ENCODE results near the gene PPP2R2B. TPM values are rescaled to one million over a fixed set of nuclear protein-coding genes. Genes with fewer than 3 reads are reported as not detected.
"Not testable (repeated sequence)": the region's sequence is repeated elsewhere in the genome, so short reads cannot be mapped to it uniquely, and the experiment has no call there.

PPP2R2B gene
- total and polyA plus RNA-seq, 4 donors, result 2.0 to 27.3 (median 12.0) TPM

DNA sequence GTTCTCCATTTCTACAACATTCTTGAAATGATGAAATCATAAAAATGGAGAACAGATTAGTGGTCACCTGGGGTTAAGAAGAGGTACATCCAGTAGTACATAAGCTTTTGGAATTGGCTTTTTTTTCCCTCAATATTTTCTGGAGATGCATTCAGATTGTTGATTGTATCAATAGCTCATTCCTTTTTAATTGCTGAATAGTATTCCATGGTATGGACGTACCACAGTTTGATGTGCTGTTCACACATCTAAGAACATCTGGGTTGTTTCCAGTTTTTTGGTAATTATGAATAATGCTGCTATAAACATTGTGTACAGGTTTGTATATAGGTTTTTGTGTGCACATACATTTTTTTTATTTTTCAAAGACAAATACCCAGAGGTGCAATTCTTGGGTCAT, 130.0 kb downstream of the PPP2R2B start:
- DNase-seq (no peak), ATAC-seq (ENCODE audit: low FRiP score) (no peak)
- H3K9me3 ChIP-seq (ENCODE audit: control insufficient read depth, low read length), result no peaks in the 10 kb centered on the region
- intact Hi-C loops (cut with DNase I), result no loop called here
- no peak overlapping the region for H3K4me3 ChIP-seq (ENCODE audit: low read length in 2 of 2)
- H3K36me3 ChIP-seq (ENCODE audit: control insufficient read depth in 1 of 2, insufficient read depth in 2 of 2, low read length in 1 of 2), result no peaks in the 10 kb centered on the region
- no peaks in the 10 kb centered on the region for H3K27me3 ChIP-seq (ENCODE audit: control insufficient read depth in 1 of 2, insufficient read depth in 2 of 2, low read length in 1 of 2)
- no peak overlapping the region for H3K27ac ChIP-seq (ENCODE audit: low read depth in 1 of 2, low read length in 2 of 2)
- WGBS, 2 donors, result 83 to 92% methylated on average over 1 of the region's 1 CpG
- peaks cover 0 to 2% of the 10 kb centered on the region in 2 donors for H3K4me1 ChIP-seq (ENCODE audit: control insufficient read depth in 1 of 2, insufficient read depth in 2 of 2, low read length in 2 of 2)

DNA sequence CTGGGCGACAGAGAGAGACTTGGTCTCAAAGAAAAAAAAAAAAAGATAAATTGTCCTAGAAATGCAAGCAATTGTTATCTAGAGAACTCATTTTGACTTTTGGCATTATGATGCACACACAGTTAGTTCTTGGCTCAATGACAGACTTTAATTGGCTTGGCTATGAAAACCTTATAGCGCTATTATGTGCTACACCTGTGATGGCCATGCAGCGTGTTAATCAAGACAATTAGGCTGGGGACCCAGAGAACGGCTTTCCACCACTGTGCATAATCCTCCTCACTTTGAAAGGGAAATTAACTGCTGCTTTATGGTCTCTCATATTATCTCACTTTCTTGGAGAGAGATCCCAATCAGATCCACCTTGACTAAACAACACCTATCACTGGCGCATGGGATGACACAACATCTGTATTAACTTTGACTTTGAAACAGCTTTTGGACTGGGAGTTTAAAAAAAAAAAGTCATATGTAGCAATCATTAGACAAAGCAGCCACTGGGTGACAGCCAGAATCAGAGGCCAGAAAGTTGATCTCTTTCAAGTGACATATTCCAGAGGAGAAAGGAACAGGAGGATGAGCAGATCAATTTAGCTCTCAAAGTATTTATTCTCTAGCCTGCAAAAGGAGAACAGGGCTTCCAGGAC, 132.5 kb downstream of the PPP2R2B start:
- WGBS, 2 donors, result 70 to 75% methylated on average over 5 of the region's 5 CpGs
- no peaks in the 10 kb centered on the region for H3K27me3 ChIP-seq (ENCODE audit: control insufficient read depth in 1 of 2, insufficient read depth in 2 of 2, low read length in 1 of 2)
- H3K36me3 ChIP-seq (ENCODE audit: control insufficient read depth in 1 of 2, insufficient read depth in 2 of 2, low read length in 1 of 2), result no peaks in the 10 kb centered on the region
- peaks cover 0 to 2% of the 10 kb centered on the region in 2 donors for H3K4me1 ChIP-seq (ENCODE audit: control insufficient read depth in 1 of 2, insufficient read depth in 2 of 2, low read length in 2 of 2)
- ATAC-seq (ENCODE audit: low FRiP score) (no peak), DNase-seq (no peak)
- no peak overlapping the region for H3K4me3 ChIP-seq (ENCODE audit: low read length in 2 of 2)
- H3K27ac ChIP-seq (ENCODE audit: low read depth in 1 of 2, low read length in 2 of 2), result no peak overlapping the region
- no peaks in the 10 kb centered on the region for H3K9me3 ChIP-seq (ENCODE audit: control insufficient read depth, low read length)
- intact Hi-C loops (cut with DNase I), result no loop called here

DNA sequence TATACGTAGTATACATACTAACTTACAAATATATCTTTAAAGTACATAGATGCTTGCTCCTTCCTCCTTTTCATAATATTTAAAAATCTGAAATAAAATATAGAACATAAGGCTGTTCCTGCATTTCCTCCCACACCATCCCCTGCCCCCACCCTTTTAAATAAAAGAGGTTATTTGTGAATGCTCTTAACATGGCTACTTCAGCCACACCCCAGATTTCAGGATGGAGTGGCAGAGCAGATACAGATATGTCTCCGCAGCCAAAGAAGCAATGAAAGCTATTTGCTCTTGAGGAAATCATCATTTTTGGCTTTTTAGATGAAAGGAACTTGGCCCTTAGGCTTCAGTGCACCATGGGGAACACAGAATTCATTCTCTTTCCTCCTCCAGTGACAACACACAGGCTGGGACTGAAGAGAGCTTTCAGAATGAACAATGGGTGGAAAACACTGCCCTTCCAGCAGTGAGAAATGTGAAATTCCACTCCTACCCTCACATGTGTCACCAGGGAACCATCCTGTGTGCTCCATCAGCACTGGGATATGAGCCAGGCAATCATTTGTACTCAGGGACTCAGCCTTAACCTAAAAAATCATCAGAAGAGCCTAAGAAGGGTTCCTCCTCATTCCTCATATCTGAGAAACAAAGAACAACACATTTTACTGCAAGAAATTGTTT, 134.3 kb downstream of the PPP2R2B start:
- H3K27ac ChIP-seq (ENCODE audit: low read depth in 1 of 2, low read length in 2 of 2), result no peak overlapping the region
- DNase-seq (no peak), ATAC-seq (ENCODE audit: low FRiP score) (no peak)
- no peaks in the 10 kb centered on the region for H3K36me3 ChIP-seq (ENCODE audit: control insufficient read depth in 1 of 2, insufficient read depth in 2 of 2, low read length in 1 of 2)
- peaks cover 0 to 2% of the 10 kb centered on the region in 2 donors for H3K4me1 ChIP-seq (ENCODE audit: control insufficient read depth in 1 of 2, insufficient read depth in 2 of 2, low read length in 2 of 2)
- WGBS, 2 donors, result 69 to 79% methylated on average over 2 of the region's 2 CpGs
- intact Hi-C loops (cut with DNase I), result no loop called here
- H3K9me3 ChIP-seq (ENCODE audit: control insufficient read depth, low read length), result no peaks in the 10 kb centered on the region
- H3K27me3 ChIP-seq (ENCODE audit: control insufficient read depth in 1 of 2, insufficient read depth in 2 of 2, low read length in 1 of 2), result no peaks in the 10 kb centered on the region
- H3K4me3 ChIP-seq (ENCODE audit: low read length in 2 of 2), result no peak overlapping the region

DNA sequence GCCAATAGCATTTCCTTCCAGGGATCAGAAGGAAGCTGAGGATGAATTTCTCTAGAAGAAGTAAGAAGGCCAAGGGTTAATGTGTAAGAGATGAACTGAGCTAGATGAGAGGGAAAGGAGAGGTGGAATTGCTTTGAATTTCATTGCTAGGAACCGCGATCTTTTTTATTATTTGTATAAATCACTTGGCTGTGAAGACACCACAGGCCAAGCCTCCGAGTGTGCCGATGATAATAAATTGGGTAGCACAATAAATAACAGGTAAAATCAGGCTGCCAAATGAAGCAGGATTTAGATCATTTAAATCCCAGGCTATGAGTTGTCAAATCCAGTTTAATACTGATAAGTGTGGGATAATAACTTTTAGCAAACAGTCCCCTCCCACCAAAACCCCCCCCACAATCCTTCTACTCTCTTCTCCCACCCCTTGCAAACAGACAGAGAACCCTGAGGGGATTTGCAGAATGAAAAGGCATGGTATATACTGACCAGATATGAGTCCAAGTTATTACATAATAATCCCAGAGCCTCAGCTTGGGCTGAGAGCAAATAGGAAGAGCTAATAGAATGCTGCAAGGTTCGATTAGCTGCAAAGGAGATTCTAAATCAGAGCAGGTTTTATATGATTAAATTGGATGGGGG, 143.5 kb downstream of the PPP2R2B start:
- intact Hi-C loops (cut with DNase I), result loop anchor here in 1 of 2 donors (10.0 kb wide), 1 partner anchor 130 kb away; no protein-coding TSS in a partner anchor
- H3K9me3 ChIP-seq (ENCODE audit: control insufficient read depth, low read length), result no peaks in the 10 kb centered on the region
- WGBS, 2 donors, result 84 to 87% methylated on average over 5 of the region's 5 CpGs
- H3K27me3 ChIP-seq (ENCODE audit: control insufficient read depth in 1 of 2, insufficient read depth in 2 of 2, low read length in 1 of 2), result no peaks in the 10 kb centered on the region
- no peak overlapping the region for H3K4me3 ChIP-seq (ENCODE audit: low read length in 2 of 2)
- H3K27ac ChIP-seq (ENCODE audit: low read depth in 1 of 2, low read length in 2 of 2), result no peak overlapping the region
- H3K4me1 ChIP-seq (ENCODE audit: control insufficient read depth in 1 of 2, insufficient read depth in 2 of 2, low read length in 2 of 2), result peaks cover 0 to 5% of the 10 kb centered on the region in 2 donors
- DNase-seq (no peak), ATAC-seq (ENCODE audit: low FRiP score) (no peak)
- H3K36me3 ChIP-seq (ENCODE audit: control insufficient read depth in 1 of 2, insufficient read depth in 2 of 2, low read length in 1 of 2), result no peaks in the 10 kb centered on the region

DNA sequence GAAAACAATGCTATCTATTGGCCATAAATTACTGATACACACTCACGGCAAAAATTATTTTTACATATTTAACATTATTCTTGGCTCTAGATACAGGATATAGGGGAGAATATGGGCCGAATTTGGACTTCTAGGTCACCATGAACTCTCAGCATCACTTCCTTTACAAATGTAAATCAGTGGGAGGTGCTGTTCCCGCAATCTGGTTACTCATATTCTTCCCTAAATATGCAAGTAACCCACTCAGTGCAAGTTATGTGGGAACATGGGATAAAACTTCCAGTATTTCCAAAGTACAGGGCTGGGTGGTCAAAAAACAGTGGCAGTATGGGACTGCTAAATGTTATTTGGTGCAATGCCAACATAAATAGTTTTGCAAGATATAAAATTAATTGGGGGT, 145.6 kb downstream of the PPP2R2B start:
- DNase-seq (no peak), ATAC-seq (ENCODE audit: low FRiP score) (no peak)
- H3K27ac ChIP-seq (ENCODE audit: low read depth in 1 of 2, low read length in 2 of 2), result no peak overlapping the region
- no peaks in the 10 kb centered on the region for H3K27me3 ChIP-seq (ENCODE audit: control insufficient read depth in 1 of 2, insufficient read depth in 2 of 2, low read length in 1 of 2)
- intact Hi-C loops (cut with DNase I), result loop anchor here in 1 of 2 donors (10.0 kb wide), 1 partner anchor 132 kb away; no protein-coding TSS in a partner anchor
- 61 to 63% methylated on average over 3 of the region's 3 CpGs for WGBS, 2 donors
- no peaks in the 10 kb centered on the region for H3K9me3 ChIP-seq (ENCODE audit: control insufficient read depth, low read length)
- H3K36me3 ChIP-seq (ENCODE audit: control insufficient read depth in 1 of 2, insufficient read depth in 2 of 2, low read length in 1 of 2), result no peaks in the 10 kb centered on the region
- H3K4me3 ChIP-seq (ENCODE audit: low read length in 2 of 2), result no peak overlapping the region
- peaks cover 0 to 5% of the 10 kb centered on the region in 2 donors for H3K4me1 ChIP-seq (ENCODE audit: control insufficient read depth in 1 of 2, insufficient read depth in 2 of 2, low read length in 2 of 2)

DNA sequence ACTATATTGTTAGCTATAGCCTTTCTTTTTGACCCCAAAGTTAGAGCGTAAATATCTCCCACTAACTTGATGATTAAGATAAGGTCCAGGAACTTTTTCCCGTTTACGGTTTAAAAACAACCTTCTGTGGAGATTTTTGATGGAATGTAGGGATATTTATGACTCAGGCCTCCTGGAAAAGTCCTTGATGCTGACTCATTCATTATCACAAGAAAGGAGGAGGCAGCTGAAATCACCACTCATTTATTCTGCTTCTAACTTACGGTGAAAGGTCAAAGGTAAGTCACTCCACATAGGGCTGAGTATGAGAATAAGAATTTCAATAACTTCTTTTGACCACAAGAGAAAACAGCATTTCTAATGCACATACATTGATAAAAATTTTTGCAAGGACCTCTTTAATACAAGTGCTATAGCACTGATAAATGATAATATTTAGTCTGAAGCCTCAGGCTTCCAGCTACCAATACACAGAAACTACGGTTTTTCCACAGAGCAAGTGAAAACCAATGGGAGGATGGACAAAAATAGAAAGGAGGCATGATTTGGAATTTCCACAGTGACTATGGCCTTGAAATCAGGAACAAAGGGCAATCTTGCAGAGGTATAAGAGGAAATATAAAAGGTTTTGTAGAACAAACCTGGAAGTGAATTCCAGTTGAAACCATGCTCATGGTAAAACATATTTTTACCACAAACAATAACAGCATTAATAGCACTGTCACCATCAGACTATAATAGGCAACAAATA, 146.5 kb downstream of the PPP2R2B start:
- Histone ChIP-seq H3K4me3 (ENCODE audit: low read length in 2 of 2) (no peak overlapping the region), H3K27me3 (ENCODE audit: control insufficient read depth in 1 of 2, insufficient read depth in 2 of 2, low read length in 1 of 2) (no peaks in the 10 kb centered on the region), H3K36me3 (ENCODE audit: control insufficient read depth in 1 of 2, insufficient read depth in 2 of 2, low read length in 1 of 2) (no peaks in the 10 kb centered on the region), H3K9me3 (ENCODE audit: control insufficient read depth, low read length) (no peaks in the 10 kb centered on the region), H3K27ac (ENCODE audit: low read depth in 1 of 2, low read length in 2 of 2) (no peak overlapping the region), H3K4me1 (ENCODE audit: control insufficient read depth in 1 of 2, insufficient read depth in 2 of 2, low read length in 2 of 2) (peaks cover 0 to 5% of the 10 kb centered on the region in 2 donors)
- DNase-seq, result no peak
- intact Hi-C loops (cut with DNase I), result loop anchor here in 1 of 2 donors (10.0 kb wide), 1 partner anchor 133 kb away; no protein-coding TSS in a partner anchor
- 16 to 19% methylated on average over 5 of the region's 5 CpGs for WGBS, 2 donors
- no peak for ATAC-seq (ENCODE audit: low FRiP score)

DNA sequence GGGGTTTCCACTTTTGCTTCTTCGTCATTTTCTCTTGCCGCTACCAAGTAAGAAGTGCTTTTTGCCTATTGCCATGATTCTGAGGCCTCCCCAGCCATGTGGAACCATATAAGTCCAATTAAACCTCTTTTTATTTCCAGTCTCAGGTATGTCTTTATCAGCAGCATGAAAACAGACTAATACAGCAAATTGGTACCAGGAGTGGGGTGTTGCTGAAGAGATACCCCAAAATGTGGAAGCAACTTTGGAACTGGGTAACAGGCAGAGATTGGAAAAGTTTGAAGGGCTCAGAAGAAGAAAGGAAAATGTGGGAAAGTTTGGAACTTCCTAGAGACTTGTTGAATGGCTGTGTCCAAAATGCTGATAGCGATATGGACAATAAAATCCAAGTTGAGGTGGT, 149.8 kb downstream of the PPP2R2B start:
- not testable (repeated sequence) for H3K4me1 ChIP-seq (ENCODE audit: control insufficient read depth in 1 of 2, insufficient read depth in 2 of 2, low read length in 2 of 2); H3K27me3 ChIP-seq (ENCODE audit: control insufficient read depth in 1 of 2, insufficient read depth in 2 of 2, low read length in 1 of 2); H3K36me3 ChIP-seq (ENCODE audit: control insufficient read depth in 1 of 2, insufficient read depth in 2 of 2, low read length in 1 of 2); DNase-seq; ATAC-seq (ENCODE audit: low FRiP score); H3K4me3 ChIP-seq (ENCODE audit: low read length in 2 of 2); H3K27ac ChIP-seq (ENCODE audit: low read depth in 1 of 2, low read length in 2 of 2); H3K9me3 ChIP-seq (ENCODE audit: control insufficient read depth, low read length)
- WGBS, 2 donors, result 92% methylated on average over 3 of the region's 3 CpGs
- intact Hi-C loops (cut with DNase I), result loop anchor here in 1 of 2 donors (5.0 kb wide), 1 partner anchor 64 kb away; no protein-coding TSS in a partner anchor

DNA sequence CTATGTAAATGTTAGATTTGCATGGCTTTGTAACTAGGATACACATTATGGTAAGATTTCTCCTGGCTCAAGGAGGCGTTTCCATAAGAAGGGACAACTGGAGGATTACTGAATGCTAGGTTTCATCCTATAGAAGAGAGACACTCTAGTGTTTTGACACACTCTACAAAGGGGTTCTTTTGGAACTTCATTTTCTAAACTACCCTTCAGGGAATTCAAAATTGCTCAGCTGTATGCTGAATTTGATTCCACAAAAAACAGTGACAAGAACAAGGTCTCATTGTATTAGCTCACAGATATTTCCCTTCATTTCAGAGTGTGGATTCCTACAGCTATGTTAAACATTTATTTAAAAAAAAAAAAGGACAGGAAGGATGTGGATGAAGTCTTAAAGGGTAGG, 151.7 kb downstream of the PPP2R2B start:
- peaks cover 0 to 5% of the 10 kb centered on the region in 2 donors for H3K4me1 ChIP-seq (ENCODE audit: control insufficient read depth in 1 of 2, insufficient read depth in 2 of 2, low read length in 2 of 2)
- no peak for ATAC-seq (ENCODE audit: low FRiP score)
- 77 to 80% methylated on average over 1 of the region's 1 CpG for WGBS, 2 donors
- intact Hi-C loops (cut with DNase I), result loop anchor here in 1 of 2 donors (5.0 kb wide), 1 partner anchor 65 kb away; no protein-coding TSS in a partner anchor
- no peaks in the 10 kb centered on the region for H3K9me3 ChIP-seq (ENCODE audit: control insufficient read depth, low read length)
- H3K27ac ChIP-seq (ENCODE audit: low read depth in 1 of 2, low read length in 2 of 2), result no peak overlapping the region
- no peaks in the 10 kb centered on the region for H3K36me3 ChIP-seq (ENCODE audit: control insufficient read depth in 1 of 2, insufficient read depth in 2 of 2, low read length in 1 of 2)
- H3K4me3 ChIP-seq (ENCODE audit: low read length in 2 of 2), result no peak overlapping the region
- no peaks in the 10 kb centered on the region for H3K27me3 ChIP-seq (ENCODE audit: control insufficient read depth in 1 of 2, insufficient read depth in 2 of 2, low read length in 1 of 2)
- no peak for DNase-seq

Measured in aorta (tissue), 5 donors.